Motor neuron (in vitro differentiated cells): ENCODE results near the gene ZBED6. TPM values are rescaled to one million over a fixed set of nuclear protein-coding genes. Genes with fewer than 3 reads are reported as not detected.
"Not testable (repeated sequence)": the region's sequence is repeated elsewhere in the genome, so short reads cannot be mapped to it uniquely, and the experiment has no call there.

Experiments
- ATAC-seq, 8 experiments: fragments of 200-7000 bp; cut with Tn5 transposase; replicated peaks in 6 of 8; 2 replicates each; pipeline ENCODE4 v1.8.0; 2021; ENCODE audit warnings: mild to moderate bottlenecking in 8 of 8, moderate library complexity in 8 of 8
- H3K27ac ChIP-seq, 2 donors: fragments of 250-450 bp; sonication (Bioruptor Pico); 2 replicates each; pipeline ENCODE4 v1.9.0; 2021; ENCODE audit warnings: antibody characterized with exemption in 2 of 2, mild to moderate bottlenecking in 2 of 2, moderate library complexity in 1 of 2
- H3K4me1 ChIP-seq, 2 donors: fragments of 250-450 bp; sonication (Bioruptor Pico); replicated peaks in 1 of 2; 2 replicates each; pipeline ENCODE4 v1.6.1; 2021; ENCODE audit warnings: antibody characterized with exemption in 2 of 2, mild to moderate bottlenecking in 2 of 2, moderate library complexity in 1 of 2
- H3K4me3 ChIP-seq, 5 donors: fragments of 250-450 bp; sonication (Bioruptor Pico); 2 replicates each; pipeline ENCODE4 v1.9.0; 2021; ENCODE audit warnings: antibody characterized with exemption in 5 of 5, mild to moderate bottlenecking in 5 of 5, moderate library complexity in 4 of 5
- WGBS, 10 experiments: fragments of 450-650 bp; shearing (Covaris generic); methylation state at CpG; one replicate each; pipeline ENCODE4 v1.0.0; 2022; 5-methylcytosine and 5-hydroxymethylcytosine counted together
- in situ Hi-C, 9 experiments: fragments of 400-800 bp; cut with MboI; loops; one replicate each; pipeline ENCODE4 v1.15.0; 2021; ENCODE audit warnings: low sequenced_read_pairs in 9 of 9, low pct_unique_long_range_greater_than_20kb in 2 of 9; ENCODE audit not compliant: unreplicated experiment in 9 of 9
- total RNA-seq, 8 experiments: library from RNA; unstranded; fragments of 300-600 nt; gene quantifications; 2 replicates each; pipeline versions ENCODE4 v1.2.3 to v1.2.4, GENCODE V29; 2022

Gene ZBED6
- total RNA-seq, 8 experiments from 2014 or later, result 8.3 to 57.4 (median 13.5) TPM

DNA sequence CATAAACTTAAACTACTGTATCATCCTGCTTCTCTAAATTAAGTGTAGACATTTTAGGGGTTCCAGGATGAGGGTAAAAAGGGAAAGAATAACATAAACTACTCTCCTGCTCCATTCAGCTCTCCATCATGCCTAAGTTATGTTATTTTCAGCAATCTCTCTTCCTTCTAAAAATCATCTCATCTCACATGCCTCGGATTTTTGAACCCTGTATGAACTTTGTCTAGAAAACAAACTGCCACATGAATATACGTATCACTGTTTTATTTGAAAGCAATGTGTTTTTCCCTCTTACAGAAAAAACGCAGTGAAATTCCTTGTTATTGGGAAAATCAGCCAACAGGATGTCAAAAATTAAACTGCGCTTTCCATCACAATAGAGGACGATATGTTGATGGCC is 32.6 kb downstream of the ZBED6 start:
- in situ Hi-C loops, result no loop called here
- ATAC-seq, result no peak
- WGBS, 10 experiments, result 80 to 100% (median 91%) methylated on average over 2 to 5 of the region's 5 CpGs

DNA sequence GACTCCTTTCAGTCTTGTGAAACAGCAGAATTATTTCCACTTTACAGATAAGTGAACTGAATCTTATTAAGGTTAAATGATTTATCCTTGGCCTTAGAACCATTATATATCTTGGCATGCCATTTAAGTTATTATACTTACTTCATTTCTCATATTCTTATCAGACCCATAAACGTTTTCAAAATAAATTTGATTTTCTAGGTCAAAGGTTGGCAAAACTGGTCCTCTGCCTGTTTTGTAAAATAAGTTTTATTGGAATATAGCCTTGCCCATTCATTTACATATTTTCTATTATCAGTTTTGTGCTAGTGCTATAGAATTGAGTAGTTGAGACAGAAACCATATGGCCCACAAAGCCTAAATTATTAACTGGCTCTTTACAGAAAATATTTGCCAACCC is 33.1 kb downstream of the ZBED6 start:
- WGBS, 10 experiments, result 13 to 100% (median 74%) methylated on average over 1 of the region's 1 CpG
- in situ Hi-C loops, result no loop called here
- no peak overlapping the region for H3K27ac ChIP-seq
- ATAC-seq, result no peak
- H3K4me1 ChIP-seq, result no peaks in the 10 kb centered on the region
- no peak overlapping the region for H3K4me3 ChIP-seq

More for the DNA sequence above, 32.6 kb downstream of the ZBED6 start:
- Histone ChIP-seq H3K4me3 (no peak overlapping the region), H3K4me1 (no peaks in the 10 kb centered on the region), H3K27ac (no peak overlapping the region)

- H3K27ac ChIP-seq, H3K4me3 ChIP-seq, in situ Hi-C loops, H3K4me1 ChIP-seq, ATAC-seq: not testable (repeated sequence)
- WGBS, 10 experiments, result 0 to 100% (median 91%) methylated on average over 1 to 5 of the region's 5 CpGs; no CpG with 5 or more reads in 3 of the 10 experiments
Measured at GRCh38 chr1:203829247-203829646, 33.8 kb downstream of the ZBED6 start.

DNA sequence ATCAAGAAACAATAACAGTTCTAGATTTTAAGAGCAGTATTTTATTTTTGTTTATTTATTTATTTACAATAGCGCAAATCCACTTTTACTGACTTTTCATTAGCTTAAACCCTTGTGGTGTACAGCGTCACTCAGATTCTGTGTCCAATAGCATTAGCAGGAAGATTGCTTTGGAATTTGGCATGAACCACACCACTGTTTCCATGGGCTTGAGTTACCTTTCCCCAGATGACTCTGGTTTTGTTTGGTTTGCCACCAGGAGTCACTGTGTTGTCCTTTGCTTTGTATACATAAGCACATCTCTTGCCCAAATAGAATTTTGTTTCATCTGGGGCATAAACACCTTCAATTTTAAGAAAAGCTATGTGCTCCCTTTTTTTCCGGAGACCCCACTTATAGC is 40.1 kb downstream of the ZBED6 start:
- no peaks in the 10 kb centered on the region for H3K4me1 ChIP-seq
- in situ Hi-C loops, result no loop called here
- H3K4me3 ChIP-seq, result no peak overlapping the region
- 93 to 100% (median 100%) methylated on average over 1 to 3 of the region's 3 CpGs for WGBS, 10 experiments
- no peak overlapping the region for H3K27ac ChIP-seq
- ATAC-seq, result no peak

DNA sequence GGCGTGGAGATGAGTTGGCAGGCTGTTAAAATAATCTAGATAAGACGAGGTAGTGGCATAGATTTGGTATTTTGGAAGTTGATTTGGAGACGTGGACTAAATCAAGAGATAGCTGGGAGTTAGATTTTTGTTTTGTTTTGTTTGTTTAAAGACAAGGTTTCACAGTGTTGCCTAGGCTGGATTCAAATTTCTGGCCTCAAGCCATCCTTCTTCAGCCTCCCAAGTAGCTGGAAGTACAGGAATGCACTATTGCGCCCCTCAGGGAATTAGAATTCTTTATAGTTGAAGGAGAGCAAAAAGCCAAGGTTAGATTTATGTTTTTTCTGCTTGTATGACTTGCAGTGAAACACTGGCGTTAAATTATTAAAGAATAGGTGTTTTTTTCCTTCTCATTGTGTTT is 43.7 kb downstream of the ZBED6 start:
- H3K27ac ChIP-seq, result no peak overlapping the region
- no peak overlapping the region for H3K4me3 ChIP-seq
- ATAC-seq, result peak in 3 of 8 experiments; percentile 15 to 68 (median 66)
- in situ Hi-C loops, result no loop called here
- WGBS, 10 experiments, result 46 to 100% (median 93%) methylated on average over 1 to 5 of the region's 5 CpGs
- no peaks in the 10 kb centered on the region for H3K4me1 ChIP-seq

GRCh38 chr1:203840208-203840808 is 44.9 kb downstream of the ZBED6 start:
- in situ Hi-C loops, result no loop called here
- Histone ChIP-seq H3K27ac (no peak overlapping the region), H3K4me1 (no peaks in the 10 kb centered on the region), H3K4me3 (no peak overlapping the region)
- ATAC-seq, result no peak
- WGBS, 10 experiments, result 90 to 100% (median 100%) methylated on average over 1 to 4 of the region's 4 CpGs

- ATAC-seq, result no peak
- in situ Hi-C loops, result no loop called here
- WGBS, 10 experiments, result 25 to 100% (median 100%) methylated on average over 1 of the region's 2 CpGs; no CpG with 5 or more reads in 2 of the 10 experiments
- Histone ChIP-seq H3K4me1 (no peaks in the 10 kb centered on the region), H3K27ac (no peak overlapping the region), H3K4me3 (no peak overlapping the region)
Measured at GRCh38 chr1:203842559-203842876, 47.1 kb downstream of the ZBED6 start.

- Histone ChIP-seq H3K4me3 (no peak overlapping the region), H3K4me1 (no peaks in the 10 kb centered on the region), H3K27ac (no peak overlapping the region)
- ATAC-seq, result peak in 4 of 8 experiments; percentile 58 to 97 (median 96)
- WGBS, 10 experiments, result 0 to 100% (median 64%) methylated on average over 1 of the region's 1 CpG; no CpG with 5 or more reads in 1 of the 10 experiments
- in situ Hi-C loops, result no loop called here
Measured at GRCh38 chr1:203843435-203843834, 48.0 kb downstream of the ZBED6 start.

Other genes with a start within 250 kb of the ZBED6 start
- 10 to 100 TPM; 19.7 to 53.0 (median 32.0) TPM for gene ATP2B4, start 168.8 kb upstream of the ZBED6 start, total RNA-seq
- gene LAX1, start 30.4 kb upstream of the ZBED6 start, total RNA-seq, result under 1 TPM in 7 of 8 experiments, not detected in 1; 0.05 to 0.56 (median 0.14) TPM
- 100 to 1,000 TPM in 3 of 8 experiments, 10 to 100 TPM in 5; 68.4 to 202 (median 95.6) TPM for gene ZC3H11A, start within 50 bp of the ZBED6 start, total RNA-seq
- gene SNRPE, start 66.0 kb downstream of the ZBED6 start, total RNA-seq, result 100 to 1,000 TPM; 104 to 392 (median 191) TPM